OCI-LY7 (cell line): Measurements from ENCODE around the gene COL25A1.

Experiments
- CTCF ChIP-seq: fragments of 200-600 bp; sonication (generic); conservative IDR thresholded peaks from 2 replicates; pipeline ENCODE4 v1.5.1; 2014; ENCODE audit warnings: mild to moderate bottlenecking, antibody characterized with exemption, low read length, moderate library complexity, mixed read lengths
- EZH2phosphoT487 ChIP-seq: fragments of 200-600 bp; sonication (generic); IDR thresholded peaks from 2 replicates; pipeline ENCODE4 v1.6.1; 2018; ENCODE audit warnings: low read depth, borderline replicate concordance, mild to moderate bottlenecking, mixed run types, antibody characterized with exemption, low read length, moderate library complexity, mixed read lengths

- no peak for TF ChIP-seq CTCF
- TF ChIP-seq EZH2phosphoT487 = no peak
Measured at GRCh38 chr4:109295081-109295480, 7.4 kb downstream of the COL25A1 start.
